Measurements from ENCODE around the gene HNRNPA3. TPM values are rescaled to one million over a fixed set of nuclear protein-coding genes. Genes with fewer than 3 reads are reported as not detected.

HNRNPA3 gene
- total and polyA plus RNA-seq, 2 of the 13 experiments (the other 11 are each of a cell fraction or from before 2014, with no cell fraction given): 73.3 to 97.7 TPM

- no peak for TF ChIP-seq YY1 (IDR thresholded peaks at IDR 0.05; ENCODE audit: insufficient read depth, insufficient replicate concordance, low read depth, low read length)
- TF ChIP-seq NFYC (CRISPR knock-in tag; IDR thresholded peaks at IDR 0.05): no peak
- TF ChIP-seq U2AF2 (IDR thresholded peaks at IDR 0.05; ENCODE audit: low read depth, low read length): no peak
- TF ChIP-seq NCOA2 (CRISPR knock-in tag; IDR thresholded peaks at IDR 0.05): no peak
- peak; percentile 29; the same call in 1 of the 2 replicates for TF ChIP-seq SAP130 (CRISPR knock-in tag; IDR thresholded peaks at IDR 0.05; ENCODE audit: low read depth)
- peak; percentile 40; the same call in 1 of the 2 replicates for TF ChIP-seq FOXA3 (CRISPR knock-in tag; IDR thresholded peaks at IDR 0.05)
- TF ChIP-seq SOX5 (CRISPR knock-in tag; IDR thresholded peaks at IDR 0.05; ENCODE audit: borderline replicate concordance): 0 out of 2 replicates have a peak, but pooled peaks have one; percentile 26
- TF ChIP-seq BRD4 (CRISPR knock-in tag; IDR thresholded peaks at IDR 0.05): no peak
- no peak for TF ChIP-seq ZNF800 (CRISPR knock-in tag; IDR thresholded peaks at IDR 0.05)
- TF ChIP-seq ATF6 (CRISPR knock-in tag; conservative IDR thresholded peaks at IDR 0.05): no peak
- no peak for TF ChIP-seq ZNF460 (CRISPR knock-in tag; IDR thresholded peaks at IDR 0.05; ENCODE audit: borderline replicate concordance)
- no peak for TF ChIP-seq ZMAT3 (CRISPR knock-in tag; conservative IDR thresholded peaks at IDR 0.05)
- TF ChIP-seq TP53 (CRISPR knock-in tag; conservative IDR thresholded peaks at IDR 0.05): no peak
Observed at GRCh38 chr2:177183860-177184259, 28.7 kb upstream of the HNRNPA3 start (continued).

All from HepG2 (cell line).